Liver (tissue), 9 donors: ENCODE data around the gene LDLRAD4. TPM values are rescaled to one million over a fixed set of nuclear protein-coding genes. Genes with fewer than 3 reads are reported as not detected.

Experiments
- DNase-seq: peaks from one replicate; pipeline ENCODE4 v3.0.0-alpha.2; 2017; ENCODE audit warnings: low spot score
- H3K27ac ChIP-seq, 2 donors: one replicate each; pipeline ENCODE4 v1.7.0; 2013; ENCODE audit warnings: inconsistent platforms in 2 of 2, low read length in 2 of 2, control low read depth in 1 of 2, low read depth in 1 of 2, mild to moderate bottlenecking in 1 of 2
- H3K27me3 ChIP-seq, 4 donors: one replicate each; pipeline versions ENCODE4 v1.6.1 to v1.7.0; 2013; ENCODE audit warnings: low read length in 3 of 4, inconsistent platforms in 1 of 4, mild to moderate bottlenecking in 1 of 4, moderate library complexity in 1 of 4; ENCODE audit not compliant: control insufficient read depth in 4 of 4, insufficient read depth in 4 of 4
- H3K36me3 ChIP-seq, 4 donors: one replicate each; pipeline versions ENCODE4 v1.6.1 to v1.7.0; 2013; ENCODE audit warnings: low read length in 3 of 4, mild to moderate bottlenecking in 3 of 4, low read depth in 1 of 4, moderate library complexity in 1 of 4; ENCODE audit not compliant: control insufficient read depth in 4 of 4, insufficient read depth in 3 of 4
- H3K4me1 ChIP-seq, 4 donors: one replicate each; pipeline versions ENCODE4 v1.6.1 to v1.7.0; 2013; ENCODE audit warnings: low read length in 3 of 4, mild to moderate bottlenecking in 3 of 4, moderate library complexity in 1 of 4; ENCODE audit not compliant: control insufficient read depth in 4 of 4, insufficient read depth in 4 of 4
- H3K4me3 ChIP-seq, 3 donors: one replicate each; pipeline versions ENCODE4 v1.6.1 to v1.7.0; 2013; ENCODE audit warnings: low read length in 3 of 3, control low read depth in 1 of 3, low read depth in 1 of 3, mild to moderate bottlenecking in 1 of 3
- H3K9ac ChIP-seq, 2 donors: one replicate each; pipeline ENCODE4 v1.7.0; 2013; ENCODE audit warnings: low read length in 2 of 2, mild to moderate bottlenecking in 2 of 2, moderate library complexity in 2 of 2, control low read depth in 1 of 2, low read depth in 1 of 2
- H3K9me3 ChIP-seq, 4 donors: one replicate each; pipeline versions ENCODE4 v1.6.1 to v1.7.0; 2013; ENCODE audit warnings: low read length in 3 of 4; ENCODE audit not compliant: control insufficient read depth in 4 of 4
- FOXA1 ChIP-seq: IDR thresholded peaks from 2 replicates; pipeline ENCODE4 v1.6.1; 2016; ENCODE audit warnings: antibody characterized with exemption
- FOXA2 ChIP-seq: IDR thresholded peaks from 2 replicates; pipeline ENCODE4 v1.6.1; 2016; ENCODE audit warnings: antibody characterized with exemption
- GABPA ChIP-seq, 2 donors: IDR thresholded peaks in 1 of 2; conservative IDR thresholded peaks in 1 of 2; 2 replicates each; pipeline ENCODE4 v1.6.1; 2016; ENCODE audit warnings: antibody characterized with exemption in 2 of 2, mild to moderate bottlenecking in 1 of 2, moderate library complexity in 1 of 2
- HNF4A ChIP-seq, 2 donors: conservative IDR thresholded peaks; 2 replicates each; pipeline ENCODE4 v1.6.1; 2016; ENCODE audit warnings: antibody characterized with exemption in 2 of 2, mild to moderate bottlenecking in 2 of 2
- JUND ChIP-seq, 2 donors: IDR thresholded peaks; 2 replicates each; pipeline ENCODE4 v1.6.1; 2016; ENCODE audit warnings: antibody characterized with exemption in 2 of 2
- MAX ChIP-seq: IDR thresholded peaks from 2 replicates; pipeline ENCODE4 v1.6.1; 2016; ENCODE audit warnings: antibody characterized with exemption
- RAD21 ChIP-seq, 2 donors: IDR thresholded peaks; 2 replicates each; pipeline ENCODE4 v1.6.1; 2016; ENCODE audit warnings: antibody characterized with exemption in 2 of 2, mild to moderate bottlenecking in 2 of 2
- REST ChIP-seq: IDR thresholded peaks from 2 replicates; pipeline ENCODE4 v1.6.1; 2016; ENCODE audit warnings: antibody characterized with exemption, mild to moderate bottlenecking
- RXRA ChIP-seq, 2 donors: IDR thresholded peaks; 2 replicates each; pipeline ENCODE4 v1.6.1; 2017 to 2018; ENCODE audit warnings: antibody characterized with exemption in 2 of 2, mild to moderate bottlenecking in 1 of 2
- YY1 ChIP-seq: IDR thresholded peaks from 2 replicates; pipeline ENCODE4 v1.6.1; 2016; ENCODE audit warnings: antibody characterized with exemption, mild to moderate bottlenecking
- WGBS: extraction: QIAGEN DNeasy Blood & Tissue Kit; methylation state at CpG from one replicate; pipeline ENCODE4 v1.1.7; 2013; 5-methylcytosine and 5-hydroxymethylcytosine counted together
- polyA plus RNA-seq, 2 donors: library from polyadenylated mRNA; stranded (reverse) in 1 of 2; unstranded in 1 of 2; fragments of 200-250 nt in 1 of 2; fragments of >200 nt in 1 of 2; fragmentation: Nextera tagmentation in 1 of 2; extraction: Ambion mirVana in 1 of 2; gene quantifications; one replicate each; pipeline versions ENCODE4 v1.2.1 to v1.2.3, GENCODE V29; 2013 to 2015
- total RNA-seq, 2 donors: library from RNA; depleted of rRNA; stranded (reverse); fragments of >200 nt; gene quantifications; one replicate each; pipeline ENCODE4 v1.2.3, GENCODE V29; 2014
- donor health status: healthy.
- donor health status: healthy.
- donor health status: healthy.
- donor health status: healthy.
- donor health status: healthy.

LDLRAD4 gene
- total and polyA plus RNA-seq, 4 donors, result 4.8 to 41.7 (median 12.7) TPM

DNA sequence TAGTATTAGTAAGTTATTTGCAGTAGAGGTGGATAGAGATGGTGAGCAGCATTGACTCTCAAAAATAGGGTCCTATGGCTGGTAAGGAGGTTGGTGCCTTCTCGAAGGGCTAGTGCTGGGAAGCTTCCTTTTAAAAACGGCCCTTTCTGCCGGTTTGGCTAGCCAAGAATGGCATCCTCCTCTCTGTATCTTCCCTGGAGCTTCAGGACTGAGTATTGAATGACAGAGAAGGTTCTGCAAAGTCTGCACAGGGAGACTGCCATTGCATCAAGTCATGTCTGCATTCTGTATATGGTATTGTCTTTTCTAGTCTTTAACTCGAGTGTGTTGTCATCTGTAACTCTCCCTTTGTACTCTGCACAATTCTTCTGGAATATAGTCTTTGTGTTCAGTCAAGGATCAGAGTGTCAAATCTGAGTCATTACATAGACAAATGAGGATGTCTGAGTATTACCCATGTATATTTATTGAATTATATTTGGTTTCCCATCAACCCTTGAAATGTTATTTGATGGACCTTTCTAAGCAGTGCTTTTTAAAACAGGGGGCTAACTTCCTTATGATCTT, 1.1 kb downstream of the LDLRAD4 start (continued):
- TF ChIP-seq REST (no peak), RXRA (IDR thresholded peaks at IDR 0.05) (no peak), FOXA2 (no peak)

DNA sequence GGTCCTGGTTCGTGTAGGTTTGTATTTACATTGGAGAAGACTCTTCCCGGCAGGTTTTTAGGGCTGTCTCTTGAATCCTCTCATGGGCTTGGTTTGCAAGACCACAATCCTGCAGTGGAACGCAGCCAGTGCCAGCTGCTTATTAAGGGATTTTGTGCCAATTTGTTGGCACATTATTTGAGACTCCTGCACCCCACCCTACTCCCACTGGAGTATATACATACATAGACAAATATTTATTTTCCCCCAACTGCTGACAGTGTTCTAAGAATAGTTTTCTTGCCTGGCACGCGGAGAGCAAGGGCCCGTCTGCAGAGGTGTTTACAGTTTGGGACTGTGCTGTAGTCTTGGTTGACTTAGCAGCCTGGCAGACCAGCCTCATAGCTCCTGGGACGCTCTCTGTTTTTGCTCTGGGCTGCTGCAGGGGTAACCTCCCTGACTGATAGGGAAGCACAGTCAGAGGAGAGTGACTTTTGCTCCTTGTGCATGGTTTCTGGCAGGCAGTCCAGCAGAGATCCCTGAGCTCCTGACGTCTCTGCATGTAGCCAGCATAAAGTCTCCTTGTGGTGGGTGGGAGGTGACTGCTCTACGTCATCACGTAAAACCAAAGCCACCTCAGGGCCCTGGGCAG, 1.9 kb downstream of the LDLRAD4 start:
- Histone ChIP-seq H3K9ac (no peak overlapping the region), H3K36me3 (no peaks in the 10 kb centered on the region), H3K4me3 (no peak overlapping the region), H3K27ac (peak overlapping the region in 1 of 2 donors; percentile 11), H3K27me3 (no peaks in the 10 kb centered on the region), H3K4me1 (peaks cover 17 to 67% (median 58%) of the 10 kb centered on the region in 4 donors), H3K9me3 (no peaks in the 10 kb centered on the region)
- TF ChIP-seq YY1, result no peak
- TF ChIP-seq HNF4A (conservative IDR thresholded peaks at IDR 0.05), result peak in 1 of 2 donors; percentile 32
- TF ChIP-seq REST, result peak; percentile 22
- TF ChIP-seq RXRA (IDR thresholded peaks at IDR 0.05), result peak in 1 of 2 donors; percentile 29
- TF ChIP-seq RAD21 (IDR thresholded peaks at IDR 0.05), result peak in 1 of 2 donors; percentile 47
- TF ChIP-seq JUND (IDR thresholded peaks at IDR 0.05), result no peak
- DNase-seq, result no peak
- WGBS, result 29% methylated on average over 10 of the region's 10 CpGs

GRCh38 chr18:13221869-13222855, 3.6 kb downstream of the LDLRAD4 start:
- DNase-seq, result no peak
- Histone ChIP-seq H3K4me1 (peaks cover 17 to 51% (median 44%) of the 10 kb centered on the region in 4 donors), H3K4me3 (no peak overlapping the region), H3K36me3 (no peaks in the 10 kb centered on the region), H3K9me3 (no peaks in the 10 kb centered on the region), H3K9ac (no peak overlapping the region), H3K27ac (peak overlapping the region; percentile 35 to 44), H3K27me3 (no peaks in the 10 kb centered on the region)
- WGBS, result 31% methylated on average over 24 of the region's 24 CpGs
- no peak for TF ChIP-seq REST
- TF ChIP-seq FOXA2, result no peak
- TF ChIP-seq RAD21 (IDR thresholded peaks at IDR 0.05), result no peak
- peak; percentile 26 for TF ChIP-seq MAX
- TF ChIP-seq GABPA (IDR thresholded peaks at IDR 0.05 in 1 of 2, conservative IDR thresholded peaks at IDR 0.05 in 1 of 2), result no peak
- no peak for TF ChIP-seq FOXA1
